ENCODE measurements around the gene CLTCL1. TPM values are rescaled to one million over a fixed set of nuclear protein-coding genes. Genes with fewer than 3 reads are reported as not detected.
A peak's percentile ranks its signal among the peaks of the same experiment; 100 is the strongest.

Gene CLTCL1
- total and polyA plus RNA-seq, 9 of the 15 experiments (the other 6 are each of a cell fraction or from before 2014, with no cell fraction given), result 1.1 to 11.7 (median 5.0) TPM

GRCh38 chr22:19317865-19318264 lies 26.3 kb upstream of the CLTCL1 start (continued):
- TF ChIP-seq CHD7 (IDR thresholded peaks at IDR 0.05; ENCODE audit: low read depth, low read length) (no peak), ATF4 (CRISPR knock-in tag; IDR thresholded peaks at IDR 0.05) (no peak), RBM25 (IDR thresholded peaks at IDR 0.05; ENCODE audit: low read depth, low read length, severe bottlenecking) (peak; percentile 76), BCOR (IDR thresholded peaks at IDR 0.05) (0 out of 2 replicates have a peak, but pooled peaks have one; percentile 28)
